SU-DHL-6 (cell line): ENCODE measurements around the gene MIB2.

Source experiments
- H2AFZ ChIP-seq: fragments of 200-600 bp; sonication (generic); 2 replicates; pipeline ENCODE4 v1.6.1; 2014; ENCODE audit warnings: low read depth, mild to moderate bottlenecking, moderate library complexity, mixed read lengths, antibody characterized with exemption, low read length; ENCODE audit not compliant: severe bottlenecking
- H3F3A ChIP-seq: fragments of 200-600 bp; shearing (Covaris generic); 2 replicates; pipeline ENCODE4 v1.6.0; 2016; ENCODE audit warnings: antibody characterized with exemption, mild to moderate bottlenecking; ENCODE audit not compliant: insufficient read depth
- H3K27ac ChIP-seq: fragments of 200-600 bp; sonication (generic); 2 replicates; pipeline ENCODE4 v1.5.1; 2016; ENCODE audit warnings: low read depth, mild to moderate bottlenecking, low read length, moderate library complexity, mixed read lengths
- H3K27me3 ChIP-seq: fragments of 200-600 bp; sonication (generic), shearing (Covaris generic); 2 replicates; pipeline ENCODE4 v1.6.0; 2014; ENCODE audit warnings: mild to moderate bottlenecking, low read length
- H3K36me3 ChIP-seq: fragments of 200-600 bp; sonication (generic); 2 replicates; pipeline ENCODE4 v1.6.1; 2014; ENCODE audit warnings: mild to moderate bottlenecking, low read length, mixed read lengths
- H3K4me2 ChIP-seq: fragments of 300-600, 200-600 bp; shearing (Covaris generic), sonication (generic); 2 replicates; pipeline ENCODE4 v1.6.0; 2014; ENCODE audit warnings: low read length, low read depth, mild to moderate bottlenecking; ENCODE audit not compliant: poor library complexity, severe bottlenecking
- H3K4me3 ChIP-seq: fragments of 200-600 bp; sonication (generic); 2 replicates; pipeline ENCODE4 v1.5.1; 2014; ENCODE audit warnings: antibody characterized with exemption, low read length, mild to moderate bottlenecking, mixed read lengths; ENCODE audit not compliant: insufficient read depth, poor library complexity, severe bottlenecking
- H3K79me2 ChIP-seq: fragments of 200-600 bp; sonication (generic); 2 replicates; pipeline ENCODE4 v1.6.1; 2014; ENCODE audit warnings: mild to moderate bottlenecking, low read length, moderate library complexity; ENCODE audit not compliant: insufficient read depth
- H3K9ac ChIP-seq: fragments of 200-600 bp; sonication (generic); 2 replicates; pipeline ENCODE4 v1.7.0; 2014; ENCODE audit warnings: mild to moderate bottlenecking, low read length
- H3K9me2 ChIP-seq: fragments of 200-600 bp; sonication (generic); replicated peaks from 2 replicates; pipeline ENCODE4 v1.6.1; 2014; ENCODE audit warnings: low read length; ENCODE audit not compliant: insufficient read depth
- H3K9me3 ChIP-seq: fragments of 200-600 bp; sonication (generic); 2 replicates; pipeline ENCODE4 v1.6.1; 2014; ENCODE audit warnings: low read length, mixed read lengths; ENCODE audit not compliant: insufficient read depth
- H4K20me1 ChIP-seq: fragments of 200-600 bp; sonication (generic); 2 replicates; pipeline ENCODE4 v1.6.1; 2014; ENCODE audit warnings: low read depth, mild to moderate bottlenecking, antibody characterized with exemption, low read length, moderate library complexity, mixed read lengths
- CTCF ChIP-seq: fragments of 200-600 bp; sonication (generic); IDR thresholded peaks from one replicate; pipeline ENCODE4 v1.5.1; 2017; ENCODE audit warnings: antibody characterized with exemption, mild to moderate bottlenecking, low read length, moderate library complexity; ENCODE audit not compliant: insufficient read depth, poor library complexity, severe bottlenecking
- EZH2phosphoT487 ChIP-seq: fragments of 200-600 bp; sonication (generic), shearing (Covaris generic); conservative IDR thresholded peaks from 2 replicates; pipeline ENCODE4 v1.6.1; 2018; ENCODE audit warnings: mild to moderate bottlenecking, antibody characterized with exemption, low read length, moderate library complexity, mixed read lengths

The MIB2 gene

GRCh38 chr1:1606232-1606631 is 9.1 kb upstream of the MIB2 start:
- H3K9me2 ChIP-seq: no peaks in the 10 kb centered on the region
- H3K36me3 ChIP-seq: no peaks in the 10 kb centered on the region
- H3K9ac ChIP-seq: no peak overlapping the region
- H3K27ac ChIP-seq: no peak overlapping the region
- no peaks in the 10 kb centered on the region for H3F3A ChIP-seq
- H3K4me3 ChIP-seq: no peak overlapping the region
- H2AFZ ChIP-seq: no peak overlapping the region
- H3K4me2 ChIP-seq: no peak overlapping the region
- no peaks in the 10 kb centered on the region for H3K79me2 ChIP-seq
- no peaks in the 10 kb centered on the region for H4K20me1 ChIP-seq
- no peaks in the 10 kb centered on the region for H3K27me3 ChIP-seq
- H3K9me3 ChIP-seq: no peaks in the 10 kb centered on the region
- TF ChIP-seq EZH2phosphoT487 (no peak), CTCF (no peak)

- Histone ChIP-seq H4K20me1 (no peaks in the 10 kb centered on the region), H3K4me2 (no peak overlapping the region), H3K9me2 (no peaks in the 10 kb centered on the region), H3K27ac (no peak overlapping the region), H3K9ac (no peak overlapping the region), H3F3A (no peaks in the 10 kb centered on the region), H3K9me3 (no peaks in the 10 kb centered on the region), H3K4me3 (no peak overlapping the region), H3K79me2 (0 out of 2 replicates have a peak, but pooled peaks cover 3% of the 10 kb centered on the region), H3K27me3 (no peaks in the 10 kb centered on the region), H2AFZ (no peak overlapping the region), H3K36me3 (no peaks in the 10 kb centered on the region)
- no peak for TF ChIP-seq EZH2phosphoT487
- no peak for TF ChIP-seq CTCF
Observed at GRCh38 chr1:1609822-1610485, 5.3 kb upstream of the MIB2 start.

- Histone ChIP-seq H3K4me2 (no peak overlapping the region), H3K9me3 (no peaks in the 10 kb centered on the region), H3K9ac (no peak overlapping the region), H3K79me2 (0 out of 2 replicates have a peak, but pooled peaks cover 3% of the 10 kb centered on the region), H3K36me3 (no peaks in the 10 kb centered on the region), H3K27ac (no peak overlapping the region), H4K20me1 (no peaks in the 10 kb centered on the region), H2AFZ (no peak overlapping the region), H3K4me3 (no peak overlapping the region), H3F3A (no peaks in the 10 kb centered on the region), H3K9me2 (no peaks in the 10 kb centered on the region), H3K27me3 (no peaks in the 10 kb centered on the region)
- TF ChIP-seq CTCF (no peak), EZH2phosphoT487 (no peak)
Observed at GRCh38 chr1:1610796-1611195, 4.5 kb upstream of the MIB2 start.
